Kidney capillary endothelial cell (primary cell): Measurements from ENCODE around the gene ZFR2.
"Not testable (repeated sequence)": the region's sequence is repeated elsewhere in the genome, so short reads cannot be mapped to it uniquely, and the experiment has no call there.

ENCODE experiments used
- DNase-seq: peaks from one replicate; pipeline ENCODE4 v3.0.0-alpha.2; 2018; ENCODE audit warnings: low spot score

ZFR2 gene

DNA sequence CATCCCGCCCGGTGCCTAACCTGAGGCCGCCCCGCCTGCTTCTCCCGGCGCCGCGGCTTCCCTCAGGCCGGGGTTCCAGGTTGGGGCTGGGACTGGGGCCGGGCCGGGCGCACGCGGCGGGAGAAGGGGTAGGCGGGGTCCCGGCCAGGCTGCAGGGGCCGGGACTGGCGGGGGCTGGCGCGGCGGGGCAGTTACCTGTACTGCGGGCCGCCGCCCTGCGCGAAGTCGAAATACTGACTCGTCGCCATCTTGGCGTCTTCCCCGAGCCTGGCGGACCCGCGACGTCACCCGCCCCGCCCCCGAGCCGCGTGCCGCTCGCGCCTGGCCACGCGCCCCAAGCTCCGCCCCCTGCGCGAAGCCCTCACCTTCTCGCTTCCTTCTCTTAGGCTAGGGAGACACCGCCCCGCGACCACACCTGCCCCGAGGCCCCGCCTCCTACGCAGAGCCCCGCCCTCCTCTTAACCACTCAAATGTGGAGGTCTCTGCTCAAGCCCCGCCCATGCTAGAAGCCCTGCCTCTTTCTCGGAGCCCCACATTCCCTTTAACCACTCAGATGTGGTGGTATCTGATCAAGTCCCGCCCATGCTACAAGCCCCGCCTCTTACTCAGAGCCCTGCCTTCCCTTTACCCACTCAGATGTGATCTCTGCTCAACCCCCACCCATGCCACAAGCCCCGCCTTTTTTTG, at the start of gene ZFR2:
TSS of gene ZFR2 (minus strand) at position 269 of the 687 bp plus-strand sequence. CDS start at position 248, 21 bp downstream.
- no peak for DNase-seq

GRCh38 chr19:3916033-3916432, 47.2 kb upstream of the ZFR2 start:
- DNase-seq = no peak

DNA sequence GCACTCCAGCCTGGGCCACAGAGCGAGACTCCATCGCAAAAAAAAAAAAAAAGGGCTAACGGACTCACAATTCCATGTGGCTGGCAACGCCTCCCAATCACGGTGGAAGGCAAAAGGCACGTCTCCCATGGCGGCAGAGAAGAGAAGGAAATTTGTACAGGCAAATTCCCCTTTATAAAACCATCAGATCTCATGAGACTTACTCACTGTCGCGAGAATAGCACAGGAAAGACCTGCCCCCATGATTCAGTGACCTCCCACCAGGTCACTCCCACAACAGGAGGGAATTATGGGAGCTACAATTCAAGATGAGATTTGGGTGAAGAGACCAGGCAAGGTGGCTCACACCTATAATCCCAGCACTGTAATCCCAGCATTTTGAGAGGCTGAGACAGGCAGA, 45.4 kb upstream of the ZFR2 start:
- DNase-seq = no peak

- no peak for DNase-seq
These were observed 41.3 kb upstream of the ZFR2 start for GRCh38 chr19:3910105-3910504.

- DNase-seq = no peak
These were observed 39.6 kb upstream of the ZFR2 start for GRCh38 chr19:3908266-3909054.

DNA sequence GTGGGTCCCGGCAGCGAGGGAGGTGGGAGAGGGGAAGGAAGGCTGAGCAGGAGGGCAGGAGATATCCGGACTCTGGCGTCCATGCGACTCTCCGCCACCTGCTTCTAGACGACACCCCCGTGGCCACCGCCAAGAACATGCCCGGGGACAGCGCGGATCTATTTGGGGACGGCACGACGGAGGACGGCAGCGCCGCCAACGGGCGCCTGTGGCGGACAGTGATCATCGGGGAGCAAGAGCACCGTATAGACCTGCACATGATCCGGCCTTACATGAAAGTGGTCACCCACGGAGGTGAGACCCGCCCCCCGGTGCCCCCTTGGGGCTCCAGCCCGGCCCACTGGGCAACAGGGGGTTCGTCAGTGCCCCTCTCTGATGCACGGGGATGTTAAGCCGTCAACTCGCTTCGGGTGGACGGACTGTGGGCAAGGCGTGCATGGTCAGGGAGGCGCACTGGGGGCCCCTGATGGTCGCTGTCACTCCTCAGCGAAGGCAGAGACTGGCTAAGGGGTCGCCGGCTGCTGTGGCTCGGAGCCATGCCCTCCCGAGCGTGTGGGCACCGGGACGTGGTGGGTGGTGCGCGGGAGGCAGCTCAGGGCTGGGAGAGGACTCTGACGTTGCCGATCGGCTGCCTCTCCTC, 38.9 kb upstream of the ZFR2 start:
- no peak for DNase-seq

DNA sequence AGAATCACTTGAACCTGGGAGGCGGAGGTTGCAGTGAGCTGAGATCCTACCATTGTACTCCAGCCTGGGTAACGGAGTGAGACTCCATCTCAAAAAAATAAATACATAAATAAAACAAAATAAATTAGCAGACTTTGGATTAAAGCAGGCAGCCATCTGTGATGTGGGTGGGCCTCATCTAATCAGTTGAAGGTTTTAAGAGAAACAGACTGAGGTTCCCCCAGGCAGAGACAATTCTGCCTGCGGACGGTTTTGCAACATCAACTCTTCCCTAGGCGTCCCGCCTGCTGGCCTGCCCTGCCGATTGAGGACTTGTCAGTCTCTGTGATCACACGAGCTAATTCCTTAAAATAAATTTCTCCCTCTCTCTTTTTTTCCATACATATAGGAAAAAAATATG, 35.4 kb upstream of the ZFR2 start:
- no peak for DNase-seq

GRCh38 chr19:3902317-3902973, 33.6 kb upstream of the ZFR2 start:
- DNase-seq = no peak

GRCh38 chr19:3899531-3900294, 30.9 kb upstream of the ZFR2 start:
- no peak for DNase-seq

- no peak for DNase-seq
These were observed 29.6 kb upstream of the ZFR2 start for GRCh38 chr19:3898426-3898825.

- DNase-seq = no peak
These were observed 29.1 kb upstream of the ZFR2 start for GRCh38 chr19:3897936-3898335.

DNA sequence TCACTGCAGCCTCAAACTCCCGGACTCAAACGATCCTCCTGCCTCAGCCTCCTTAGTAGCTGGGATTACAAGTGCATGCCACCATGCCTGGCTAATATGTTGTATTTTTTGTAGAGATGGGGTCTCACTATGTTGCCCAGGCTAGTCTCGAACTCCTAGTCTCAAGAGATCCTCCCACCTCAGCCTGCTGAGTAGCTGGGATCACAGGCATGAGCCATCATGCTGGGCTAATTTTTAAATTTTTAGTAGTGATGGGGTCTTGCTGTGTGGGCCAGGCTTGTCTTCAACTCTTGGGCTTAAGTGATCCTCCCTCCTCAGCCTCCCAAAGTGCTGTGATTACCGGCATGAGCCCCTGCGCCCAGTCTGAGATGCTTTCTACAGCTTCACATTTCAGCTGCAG, 26.9 kb upstream of the ZFR2 start:
- DNase-seq = no peak

DNA sequence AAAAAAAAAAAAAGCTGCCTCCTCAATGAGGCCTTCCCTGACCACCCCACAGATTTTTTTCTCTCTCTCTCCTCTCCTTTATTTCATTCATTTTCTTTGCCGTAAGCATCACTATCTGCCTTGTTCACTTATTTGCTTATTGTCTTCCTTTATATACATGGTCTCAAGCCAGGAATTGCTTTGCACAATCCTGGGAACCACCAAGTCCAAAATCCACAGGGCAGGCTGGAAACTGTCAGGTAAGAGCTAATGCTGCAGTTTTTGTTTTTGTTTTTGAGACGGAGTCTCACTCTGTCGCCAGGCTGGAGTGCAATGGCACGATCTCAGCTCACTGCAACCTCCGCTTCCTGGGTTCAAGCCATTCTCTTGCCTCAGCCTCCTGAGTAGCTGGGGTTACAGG, 26.1 kb upstream of the ZFR2 start:
- DNase-seq = not testable (repeated sequence)

DNA sequence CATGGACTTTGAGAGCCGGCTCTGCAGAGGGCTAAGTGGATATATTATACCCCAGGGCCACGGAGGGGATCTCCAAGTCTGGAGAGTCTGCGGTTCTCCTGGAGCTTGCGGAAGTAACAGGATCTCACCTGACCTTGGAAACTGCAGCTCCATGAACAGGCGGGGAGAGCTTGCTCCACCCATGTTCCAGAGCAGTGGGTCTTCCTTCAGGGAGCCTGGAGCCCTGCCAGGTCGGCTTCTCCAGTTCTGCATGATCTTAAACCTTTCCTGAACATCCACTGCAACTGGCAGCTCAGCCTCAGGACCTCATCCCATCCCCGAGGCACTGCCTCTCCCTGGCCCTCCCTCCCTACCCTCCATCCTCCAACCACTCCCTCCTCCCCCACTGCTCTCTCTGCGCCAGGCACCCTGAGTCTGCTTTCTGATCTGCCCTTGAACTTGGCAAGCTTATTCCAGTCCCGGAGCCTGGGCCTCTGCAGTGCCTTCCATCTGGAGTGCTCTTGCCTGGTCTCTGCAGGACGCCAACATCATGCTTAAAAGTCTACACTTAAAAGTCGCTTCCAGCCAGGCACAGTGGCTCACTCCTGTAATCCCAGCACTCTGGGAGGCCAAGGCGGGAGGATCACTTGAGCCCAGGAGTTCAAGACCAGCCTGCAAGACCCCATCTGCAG, 24.8 kb upstream of the ZFR2 start:
- DNase-seq = no peak

DNA sequence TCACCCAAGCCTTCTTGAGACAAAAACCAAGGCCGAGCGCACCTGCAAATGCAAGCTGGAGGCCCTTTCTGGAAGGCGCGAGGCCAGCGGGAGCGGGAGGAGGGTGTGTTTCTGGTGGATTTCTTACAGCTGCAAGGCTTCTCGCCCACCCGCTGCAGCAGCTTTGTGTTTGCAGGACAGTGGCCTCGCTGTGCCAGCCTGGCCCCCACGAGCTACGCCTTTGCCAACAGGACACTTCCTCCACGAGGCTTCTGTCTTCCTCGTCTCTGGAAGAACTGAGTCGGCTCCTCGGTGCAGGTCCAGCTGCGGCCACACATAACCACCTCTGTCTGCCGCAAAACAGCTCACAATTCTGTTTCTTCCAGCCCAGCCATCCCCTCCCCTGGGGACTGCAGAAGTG, 21.8 kb upstream of the ZFR2 start:
- DNase-seq = no peak

DNA sequence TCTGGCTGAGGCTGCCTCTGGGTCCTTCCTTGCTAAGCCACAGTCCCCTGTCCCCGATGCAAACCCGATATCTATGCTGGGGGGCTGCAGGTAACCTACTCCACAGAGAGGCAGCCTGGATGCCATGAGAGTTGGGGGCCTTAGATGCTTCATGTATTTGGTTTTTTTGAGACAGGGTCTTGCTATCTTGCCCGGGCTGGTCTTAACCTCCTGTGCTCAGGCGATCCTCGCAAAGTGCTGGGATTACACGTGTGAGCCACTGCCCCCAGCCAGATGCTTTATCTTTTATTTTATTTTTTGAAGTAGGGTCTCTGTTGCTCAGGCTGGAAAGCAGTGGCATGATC, 13.2 kb upstream of the ZFR2 start:
- DNase-seq = no peak

GRCh38 chr19:3881272-3882040, 12.6 kb upstream of the ZFR2 start:
- no peak for DNase-seq

DNA sequence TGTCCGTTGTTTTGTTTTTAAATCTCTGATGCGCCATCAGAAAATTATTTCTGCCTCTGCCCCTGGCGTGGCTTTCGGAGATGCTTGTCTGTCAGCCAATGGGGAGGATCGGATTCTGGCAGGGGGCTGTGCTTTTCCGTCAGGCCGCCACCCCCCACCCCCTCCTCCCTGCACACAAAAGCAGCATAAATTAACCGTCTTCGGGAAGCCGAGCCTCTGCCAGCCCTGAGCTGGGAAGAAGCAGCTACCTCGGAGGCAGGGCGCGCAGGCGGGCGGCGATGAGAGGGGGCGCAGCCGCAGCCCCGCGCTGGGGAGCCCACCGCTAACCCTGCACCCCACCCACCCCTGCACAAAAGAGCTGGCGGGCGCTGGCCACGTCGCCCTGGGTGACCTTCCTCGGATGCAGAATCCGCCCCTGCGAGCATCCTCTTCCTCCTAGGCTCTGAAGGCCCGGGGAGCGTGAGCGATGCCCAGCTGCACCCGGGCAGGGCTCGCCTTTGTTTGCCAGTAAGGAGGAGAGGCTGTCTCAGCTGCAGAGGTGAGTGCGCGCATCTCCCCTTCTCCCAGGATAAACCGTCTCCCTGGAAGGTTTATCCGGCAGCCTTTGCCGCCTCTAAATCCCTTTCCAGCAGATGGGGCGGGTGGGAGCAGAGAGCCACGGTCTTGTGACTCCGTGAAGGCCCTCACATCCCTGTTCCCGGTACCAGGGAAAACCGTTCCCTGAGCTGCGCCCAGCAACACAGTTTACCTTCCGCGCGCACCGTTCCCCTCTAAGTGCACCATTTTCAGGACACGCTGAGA, 11.8 kb upstream of the ZFR2 start, which contains the start of gene ATCAY:
TSS of gene ATCAY (plus strand) at position 215 of the 801 bp plus-strand sequence. CDS start 5,083 bp downstream, outside the sequence.
- no peak for DNase-seq

GRCh38 chr19:3879656-3880055, 10.8 kb upstream of the ZFR2 start:
- DNase-seq = no peak

DNA sequence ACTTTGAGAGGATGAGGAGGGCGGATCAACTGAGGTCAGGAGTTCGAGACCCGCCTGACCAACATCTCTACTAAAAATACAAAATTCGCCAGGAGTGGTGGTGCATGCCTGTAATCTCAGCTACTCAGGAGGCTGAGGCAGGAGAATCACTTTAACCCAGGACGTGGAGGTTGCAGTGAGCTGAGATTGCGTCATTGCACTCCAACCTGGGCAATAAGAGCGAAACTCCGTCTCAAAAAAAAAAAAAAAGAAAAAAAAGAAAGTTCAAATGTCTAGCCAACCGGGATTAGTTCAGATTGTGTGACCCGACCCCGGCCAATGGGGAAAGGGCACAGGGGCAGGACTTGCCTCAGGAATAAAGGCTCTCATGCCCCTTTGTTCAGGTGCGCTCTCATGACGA, 5.9 kb upstream of the ZFR2 start:
- not testable (repeated sequence) for DNase-seq
